T-cell (primary cell): Measurements from ENCODE around the gene UNC13A. TPM values are rescaled to one million over a fixed set of nuclear protein-coding genes. Genes with fewer than 3 reads are reported as not detected.

Source experiments
- ATAC-seq, 4 experiments: fragments of 200-7000 bp in 3 of 4; fragments of 150-1000 bp in 1 of 4; cut with Tn5 transposase; replicated peaks in 1 of 4; 1 replicate in 3 of 4; 2 replicates in 1 of 4; pipeline ENCODE4 v1.10.0; 2021; ENCODE audit warnings: moderate library complexity in 3 of 4, mild to moderate bottlenecking in 2 of 4, moderate number of reproducible peaks in 1 of 4
- CTCF ChIA-PET, 2 donors: fragments of 300-600 bp; sonication (Branson Sonifier 250); formaldehyde crosslinking; loops; one replicate each; lab custom pipeline; 2022; ENCODE audit warnings: antibody characterized with exemption in 2 of 2; lab: Charles Lee
- POLR2A ChIA-PET, 2 donors: fragments of 300-600 bp; sonication (Branson Sonifier 250); formaldehyde crosslinking; loops; one replicate each; lab custom pipeline; 2022; ENCODE audit warnings: antibody characterized with exemption in 2 of 2; lab: Charles Lee
- DNase-seq, 35 experiments: peaks; one replicate each; pipeline versions ENCODE4 v3.0.0 to v3.0.0-alpha.2; 2013 to 2023
- H3K27ac ChIP-seq: one replicate; pipeline ENCODE4 v1.5.1; 2013; ENCODE audit warnings: low read length
- H3K27me3 ChIP-seq, 2 experiments: replicated peaks in 1 of 2; 1 replicate in 1 of 2; 2 replicates in 1 of 2; pipeline versions ENCODE4 v1.6.1 to v1.7.0; 2013; ENCODE audit warnings: low read length in 1 of 2, mixed read lengths in 1 of 2; ENCODE audit not compliant: control insufficient read depth in 2 of 2, insufficient read depth in 2 of 2; ENCODE audit errors: extremely low read depth in 1 of 2
- H3K36me3 ChIP-seq, 2 donors: 1 replicate in 1 of 2; 2 replicates in 1 of 2; pipeline versions ENCODE4 v1.6.1 to v1.7.0; 2013; ENCODE audit warnings: low read length in 1 of 2; ENCODE audit not compliant: control insufficient read depth in 2 of 2, insufficient read depth in 1 of 2; ENCODE audit errors: extremely low read depth in 1 of 2
- H3K4me1 ChIP-seq, 2 experiments: 1 replicate in 1 of 2; 2 replicates in 1 of 2; pipeline versions ENCODE4 v1.6.1 to v1.7.0; 2013; ENCODE audit warnings: low read length in 2 of 2, mixed read lengths in 1 of 2; ENCODE audit not compliant: insufficient read depth in 2 of 2, control insufficient read depth in 1 of 2; ENCODE audit errors: extremely low read depth in 1 of 2
- H3K4me3 ChIP-seq, 2 donors: 1 replicate in 1 of 2; 2 replicates in 1 of 2; pipeline versions ENCODE4 v1.5.1 to v1.7.0; 2013; ENCODE audit warnings: mild to moderate bottlenecking in 2 of 2, low read length in 1 of 2, moderate library complexity in 1 of 2; ENCODE audit not compliant: control insufficient read depth in 1 of 2; ENCODE audit errors: extremely low read depth in 1 of 2
- H3K9me3 ChIP-seq: 2 replicates; pipeline ENCODE4 v1.7.0; 2013
- H3K27ac Mint-ChIP-seq, 2 donors: one replicate each; pipeline ENCODE4 v1.8.0; 2020 to 2021; ENCODE audit warnings: mild to moderate bottlenecking in 2 of 2, mixed read lengths in 2 of 2
- H3K27me3 Mint-ChIP-seq, 2 donors: one replicate each; pipeline ENCODE4 v1.8.0; 2021 to 2022; ENCODE audit warnings: mixed read lengths in 2 of 2
- H3K36me3 Mint-ChIP-seq: one replicate; pipeline ENCODE4 v1.8.0; 2021; ENCODE audit warnings: mixed read lengths
- H3K4me1 Mint-ChIP-seq, 3 donors: one replicate each; pipeline ENCODE4 v1.8.0; 2020 to 2022; ENCODE audit warnings: mixed read lengths in 3 of 3, mild to moderate bottlenecking in 1 of 3
- H3K4me3 Mint-ChIP-seq, 3 donors: one replicate each; pipeline ENCODE4 v1.8.0; 2020 to 2022; ENCODE audit warnings: mild to moderate bottlenecking in 3 of 3, mixed read lengths in 3 of 3, moderate library complexity in 3 of 3
- H3K9me3 Mint-ChIP-seq, 3 donors: one replicate each; pipeline ENCODE4 v1.8.0; 2020 to 2022; ENCODE audit warnings: mixed read lengths in 3 of 3
- WGBS: methylation state at CpG from one replicate; pipeline ENCODE4 v1.1.5; 2013; ENCODE audit warnings: missing lambda C conversion rate; ENCODE audit not compliant: insufficient coverage; 5-methylcytosine and 5-hydroxymethylcytosine counted together
- total RNA-seq, 35 experiments: library from RNA in 6 of 35; stranded (reverse) in 6 of 35; fragments of 120-200 nt in 1 of 35; gene quantifications; one replicate each; pipeline versions ENCODE4 v1.2.1 to v1.2.4 and lab custom pipeline; 2013 to 2026

Gene UNC13A
- total RNA-seq, 5 donors from 2014 or later (not counting 1 experiment from before 2014, with no cell fraction given) = 0.07 to 0.18 (median 0.13) TPM; not detected in 1

GRCh38 chr19:17632577-17632976 lies 55.6 kb downstream of the UNC13A start:
- peaks cover 4 to 7% of the 10 kb centered on the region in 2 donors for H3K27me3 Mint-ChIP-seq
- Histone ChIP-seq H3K27me3 (peaks cover 0 to 5% of the 10 kb centered on the region in 2 experiments), H3K27ac (no peak overlapping the region), H3K9me3 (no peaks in the 10 kb centered on the region), H3K36me3 (no peaks in the 10 kb centered on the region), H3K4me1 (no peaks in the 10 kb centered on the region), H3K4me3 (no peak overlapping the region)
- no peak for DNase-seq
- POLR2A ChIA-PET = no interaction called here
- H3K9me3 Mint-ChIP-seq = no peaks in the 10 kb centered on the region
- H3K4me3 Mint-ChIP-seq = no peak overlapping the region
- 85% methylated on average over 7 of the region's 9 CpGs for WGBS
- no peak overlapping the region for H3K27ac Mint-ChIP-seq
- ATAC-seq = no peak
- CTCF ChIA-PET = no interaction called here
- no peaks in the 10 kb centered on the region for H3K4me1 Mint-ChIP-seq
- no peaks in the 10 kb centered on the region for H3K36me3 Mint-ChIP-seq

DNA sequence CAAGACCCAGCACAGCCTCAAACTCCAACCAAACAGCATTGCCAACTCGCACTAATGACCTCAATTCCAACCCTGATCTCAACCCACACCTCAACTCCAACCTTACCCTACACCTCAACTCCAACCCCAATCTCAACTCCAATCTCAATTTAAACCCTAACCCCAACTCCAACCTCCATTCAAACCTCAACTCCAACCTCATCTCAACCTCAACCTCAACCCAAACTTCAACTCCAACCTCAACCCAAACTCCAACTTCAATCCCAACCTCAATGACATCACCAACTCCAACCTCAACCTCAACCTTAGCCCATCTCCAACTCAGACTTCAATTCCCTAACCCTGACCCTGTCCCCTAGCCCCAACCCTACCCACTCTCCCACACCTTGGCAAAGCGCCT lies 58.4 kb downstream of the UNC13A start:
- WGBS = 93% methylated on average over 2 of the region's 2 CpGs
- Histone ChIP-seq H3K36me3 (no peaks in the 10 kb centered on the region), H3K4me1 (no peaks in the 10 kb centered on the region), H3K27me3 (peaks cover 0 to 7% of the 10 kb centered on the region in 2 experiments), H3K27ac (no peak overlapping the region), H3K9me3 (no peaks in the 10 kb centered on the region), H3K4me3 (no peak overlapping the region)
- peaks cover 0 to 8% of the 10 kb centered on the region in 2 donors for H3K27me3 Mint-ChIP-seq
- no peak overlapping the region for H3K4me3 Mint-ChIP-seq
- H3K36me3 Mint-ChIP-seq = no peaks in the 10 kb centered on the region
- H3K9me3 Mint-ChIP-seq = no peaks in the 10 kb centered on the region
- no peak for ATAC-seq
- H3K4me1 Mint-ChIP-seq = no peaks in the 10 kb centered on the region
- CTCF ChIA-PET = no interaction called here
- no peak for DNase-seq
- no peak overlapping the region for H3K27ac Mint-ChIP-seq
- POLR2A ChIA-PET = no interaction called here

GRCh38 chr19:17627921-17628320 lies 60.2 kb downstream of the UNC13A start:
- Histone ChIP-seq H3K36me3 (no peaks in the 10 kb centered on the region), H3K4me1 (no peaks in the 10 kb centered on the region), H3K4me3 (no peak overlapping the region), H3K27ac (no peak overlapping the region), H3K9me3 (no peaks in the 10 kb centered on the region), H3K27me3 (peaks cover 0 to 12% of the 10 kb centered on the region in 2 experiments)
- ChIA-PET CTCF (no interaction called here), POLR2A (no interaction called here)
- peaks cover 0 to under 1% (median 0%) of the 10 kb centered on the region in 3 donors for H3K4me1 Mint-ChIP-seq
- ATAC-seq (no peak), DNase-seq (no peak)
- H3K9me3 Mint-ChIP-seq = no peaks in the 10 kb centered on the region
- H3K4me3 Mint-ChIP-seq = no peak overlapping the region
- WGBS = 58% methylated on average over 4 of the region's 5 CpGs
- no peak overlapping the region for H3K27ac Mint-ChIP-seq
- H3K36me3 Mint-ChIP-seq = no peaks in the 10 kb centered on the region
- H3K27me3 Mint-ChIP-seq = peaks cover 0 to 8% of the 10 kb centered on the region in 2 donors

GRCh38 chr19:17627161-17627560 lies 61.0 kb downstream of the UNC13A start:
- Mint-ChIP-seq H3K9me3 (no peaks in the 10 kb centered on the region), H3K36me3 (no peaks in the 10 kb centered on the region), H3K4me1 (peaks cover 0 to 8% (median 0%) of the 10 kb centered on the region in 3 donors), H3K27ac (no peak overlapping the region), H3K4me3 (no peak overlapping the region), H3K27me3 (peaks cover 0 to 8% of the 10 kb centered on the region in 2 donors)
- WGBS = 84% methylated on average over 2 of the region's 3 CpGs
- H3K4me1 ChIP-seq = no peaks in the 10 kb centered on the region
- no peak overlapping the region for H3K4me3 ChIP-seq
- H3K27ac ChIP-seq = no peak overlapping the region
- no peaks in the 10 kb centered on the region for H3K36me3 ChIP-seq
- DNase-seq (no peak), ATAC-seq (no peak)
- ChIA-PET POLR2A (interaction anchor here in 1 of 2 donors (0.5 kb wide), 2 partner anchors 10 to 185 kb away, joined by 5 to 7 read pairs; no protein-coding TSS in a partner anchor), CTCF (no interaction called here)
- peaks cover 0 to 12% of the 10 kb centered on the region in 2 experiments for H3K27me3 ChIP-seq
- H3K9me3 ChIP-seq = no peaks in the 10 kb centered on the region

DNA sequence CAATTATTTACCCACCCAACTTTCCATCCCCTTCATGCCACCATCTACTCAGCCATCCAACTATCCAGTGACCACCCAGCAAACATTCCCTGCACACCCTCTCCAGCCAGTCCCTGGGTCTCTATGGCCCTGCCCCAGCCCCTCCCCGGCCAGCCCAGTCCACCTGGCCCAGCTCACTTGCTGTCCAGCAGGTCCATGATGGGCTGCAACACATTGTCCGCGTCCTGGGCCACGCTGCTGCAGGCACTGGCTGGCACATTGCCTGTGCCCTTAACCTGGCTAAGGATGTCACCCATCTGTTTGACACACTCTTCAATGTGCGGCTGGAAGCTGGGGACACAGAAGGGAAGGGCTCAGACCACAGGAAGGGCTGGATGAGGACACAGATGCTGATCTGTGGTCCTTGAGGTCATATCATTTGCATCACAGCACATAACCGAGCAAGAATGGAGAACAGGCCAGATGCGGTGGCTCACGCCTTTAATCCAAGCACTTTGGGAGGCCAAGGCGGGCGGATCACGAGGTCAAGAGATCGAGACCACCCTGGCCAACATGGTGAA lies 61.6 kb downstream of the UNC13A start:
- no peak overlapping the region for H3K4me3 Mint-ChIP-seq
- DNase-seq (no peak), ATAC-seq (no peak)
- peaks cover 0 to 8% of the 10 kb centered on the region in 2 donors for H3K27me3 Mint-ChIP-seq
- H3K4me1 Mint-ChIP-seq = peaks cover 0 to 10% (median 0%) of the 10 kb centered on the region in 3 donors
- no peak overlapping the region for H3K4me3 ChIP-seq
- H3K27me3 ChIP-seq = peaks cover 0 to 13% of the 10 kb centered on the region in 2 experiments
- H3K27ac ChIP-seq = no peak overlapping the region
- H3K9me3 ChIP-seq = peaks cover 2% of the 10 kb centered on the region
- no peaks in the 10 kb centered on the region for H3K36me3 Mint-ChIP-seq
- ChIA-PET POLR2A (no interaction called here), CTCF (no interaction called here)
- WGBS = 65% methylated on average over 11 of the region's 12 CpGs
- H3K4me1 ChIP-seq = no peaks in the 10 kb centered on the region
- H3K36me3 ChIP-seq = no peaks in the 10 kb centered on the region
- H3K9me3 Mint-ChIP-seq = peaks cover 0 to 4% (median 0%) of the 10 kb centered on the region in 3 donors
- H3K27ac Mint-ChIP-seq = no peak overlapping the region

DNA sequence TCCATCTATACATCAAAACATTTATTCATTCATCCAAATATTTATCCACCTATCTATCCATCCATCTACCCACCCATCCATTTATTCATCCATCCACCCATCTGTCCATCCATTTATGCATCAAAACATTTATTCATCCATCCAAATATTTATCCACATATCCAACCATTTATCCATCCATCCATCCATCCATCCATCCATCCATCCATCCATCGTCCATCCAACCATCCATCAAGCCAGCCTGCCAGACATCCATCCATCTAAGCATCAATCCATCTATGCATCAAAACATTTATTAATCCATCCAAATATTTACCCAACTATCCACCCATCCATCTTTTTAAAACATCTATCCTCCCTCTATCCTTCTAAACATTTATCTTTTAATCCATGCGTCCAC lies 62.2 kb downstream of the UNC13A start:
- Histone ChIP-seq H3K9me3 (peaks cover 2% of the 10 kb centered on the region), H3K4me3 (no peak overlapping the region), H3K27ac (no peak overlapping the region), H3K27me3 (peaks cover 0 to 16% of the 10 kb centered on the region in 2 experiments), H3K36me3 (no peaks in the 10 kb centered on the region), H3K4me1 (no peaks in the 10 kb centered on the region)
- Mint-ChIP-seq H3K27me3 (peaks cover 0 to 8% of the 10 kb centered on the region in 2 donors), H3K4me1 (peaks cover 0 to 10% (median 0%) of the 10 kb centered on the region in 3 donors), H3K9me3 (peaks cover 0 to 7% (median 0%) of the 10 kb centered on the region in 3 donors), H3K27ac (no peak overlapping the region), H3K4me3 (no peak overlapping the region), H3K36me3 (no peaks in the 10 kb centered on the region)
- ChIA-PET POLR2A (no interaction called here), CTCF (no interaction called here)
- ATAC-seq = no peak
- DNase-seq = no peak
- 91% methylated on average over 2 of the region's 2 CpGs for WGBS
